K562 (cell line): ENCODE measurements around the gene PATL2. TPM values are rescaled to one million over a fixed set of nuclear protein-coding genes. Genes with fewer than 3 reads are reported as not detected.

Source experiments
- ATAC-seq: fragments of 200-7000 bp; cut with Tn5 transposase; 3 replicates; pipeline ENCODE4 v1.9.1; 2020; ENCODE audit warnings: moderate library complexity
- BruUV-seq: library from RNA; stranded (reverse); fragments of 400-500 nt; replicated peaks from 2 replicates; lab custom pipeline; 2021; lab: Mats Ljungman, UMichigan
- CTCF ChIA-PET: fragments of 300-600 bp; formaldehyde crosslinking; extraction: SDS; loops from one replicate; lab custom pipeline; 2021; ENCODE audit warnings: low intra/inter-chr PET ratio; lab: Yijun Ruan, JAX
- POLR2A ChIA-PET: fragments of 300-600, 350-650 bp; sonication (Branson Sonifier 250); formaldehyde crosslinking; extraction: SDS; loops from one replicate; lab custom pipeline; 2021; ENCODE audit warnings: antibody characterized with exemption, inconsistent platforms; lab: Yijun Ruan, JAX
- DNase-seq, 4 experiments: peaks; one replicate each; pipeline versions ENCODE4 v3.0.0 to v3.0.0-alpha.2; 2011 to 2018; ENCODE audit warnings: low spot score in 3 of 4, mixed read lengths in 3 of 4; ENCODE audit errors: extremely low read depth in 1 of 4
- FAIRE-seq: peaks from 2 replicates; lab custom pipeline; 2011; peaks lifted over from hg19 to GRCh38; lab: Jason Lieb, UNC
- H2AFZ ChIP-seq: 2 replicates; pipeline ENCODE4 v1.6.0; 2011; ENCODE audit warnings: low read depth, low read length, control low read depth, inconsistent platforms
- H3K27ac ChIP-seq: fragments of 200-600 bp; 3 replicates; pipeline ENCODE4 v1.8.0; 2011; ENCODE audit warnings: low read depth, mild to moderate bottlenecking, control low read depth, inconsistent platforms, low read length, moderate library complexity, mixed read lengths; ENCODE audit errors: extremely low read depth
- H3K27me3 ChIP-seq, 2 experiments: fragments of 300-600 bp in 1 of 2; 2 replicates in 1 of 2; 3 replicates in 1 of 2; pipeline versions ENCODE4 v1.6.0 to v1.8.0; 2011; ENCODE audit warnings: inconsistent platforms in 2 of 2, low read length in 2 of 2, mild to moderate bottlenecking in 1 of 2, mixed read lengths in 1 of 2, moderate library complexity in 1 of 2; ENCODE audit not compliant: control insufficient read depth in 2 of 2, insufficient read depth in 2 of 2
- H3K36me3 ChIP-seq: fragments of 300-600 bp; 3 replicates; pipeline ENCODE4 v1.8.0; 2011; ENCODE audit warnings: mild to moderate bottlenecking, low read length, inconsistent platforms; ENCODE audit not compliant: control insufficient read depth, insufficient read depth
- H3K4me1 ChIP-seq, 2 experiments: fragments of 200-600 bp in 1 of 2; replicated peaks in 1 of 2; 2 replicates in 1 of 2; 3 replicates in 1 of 2; pipeline versions ENCODE4 v1.5.1 to v1.8.0; 2011; ENCODE audit warnings: inconsistent platforms in 2 of 2, low read length in 2 of 2, mild to moderate bottlenecking in 1 of 2, mixed read lengths in 1 of 2, moderate library complexity in 1 of 2; ENCODE audit not compliant: control insufficient read depth in 2 of 2, insufficient read depth in 2 of 2
- H3K4me2 ChIP-seq: 2 replicates; pipeline ENCODE4 v1.6.1; 2011; ENCODE audit warnings: low read length, control low read depth, inconsistent platforms, mixed read lengths; ENCODE audit not compliant: insufficient read depth
- H3K4me3 ChIP-seq: fragments of 200-600 bp; sonication (generic), shearing (Covaris generic); 2 replicates; pipeline ENCODE4 v1.5.1; 2016; ENCODE audit warnings: control low read depth, inconsistent platforms
- H3K79me2 ChIP-seq: fragments of 200-600 bp; 3 replicates; pipeline ENCODE4 v1.8.0; 2011; ENCODE audit warnings: low read length, inconsistent platforms; ENCODE audit not compliant: control insufficient read depth, insufficient read depth
- H3K9ac ChIP-seq, 2 experiments: 2 replicates each; pipeline versions ENCODE4 v1.6.0 to v1.6.1; 2011; ENCODE audit warnings: low read depth in 2 of 2, low read length in 2 of 2, control low read depth in 1 of 2, inconsistent platforms in 1 of 2, mild to moderate bottlenecking in 1 of 2, mixed read lengths in 1 of 2; ENCODE audit not compliant: insufficient read depth in 1 of 2
- H3K9me1 ChIP-seq: one replicate; pipeline ENCODE4 v1.6.0; 2011; ENCODE audit warnings: inconsistent platforms, mild to moderate bottlenecking, low read length, moderate library complexity; ENCODE audit not compliant: control insufficient read depth, insufficient read depth
- H3K9me3 ChIP-seq: replicated peaks from 2 replicates; pipeline ENCODE4 v1.5.1; 2011; ENCODE audit warnings: low read depth, low read length, inconsistent platforms; ENCODE audit not compliant: control insufficient read depth, insufficient read depth
- H4K20me1 ChIP-seq: replicated peaks from 2 replicates; pipeline ENCODE4 v1.6.1; 2011; ENCODE audit warnings: low read length, inconsistent platforms, mixed read lengths; ENCODE audit not compliant: control insufficient read depth, insufficient read depth
- DNMT1 ChIP-seq: fragments of 450-650 bp; IDR thresholded peaks from 2 replicates; pipeline ENCODE4 v1.6.1; 2016; ENCODE audit warnings: antibody characterized with exemption, mild to moderate bottlenecking
- EHMT2 ChIP-seq: fragments of 450-650 bp; IDR thresholded peaks from 2 replicates; pipeline ENCODE4 v1.6.1; 2018; ENCODE audit warnings: antibody characterized with exemption
- HDAC1 ChIP-seq, 2 experiments: fragments of 450-650 bp; IDR thresholded peaks; 2 replicates each; pipeline ENCODE4 v1.6.1; 2016 to 2017; ENCODE audit warnings: inconsistent platforms in 1 of 2, mild to moderate bottlenecking in 1 of 2, moderate library complexity in 1 of 2
- MTA1 ChIP-seq: fragments of 450-650 bp; IDR thresholded peaks from 2 replicates; pipeline ENCODE4 v1.6.1; 2017; ENCODE audit warnings: borderline replicate concordance
- PHB ChIP-seq: fragments of 250-450 bp; sonication (Bioruptor Pico); IDR thresholded peaks from 2 replicates; pipeline ENCODE4 v1.5.0; 2021
- ZBTB40 ChIP-seq, 2 experiments: fragments of 450-650 bp in 1 of 2; sonication (generic) in 1 of 2; formaldehyde crosslinking in 1 of 2; IDR thresholded peaks; 2 replicates each; pipeline versions ENCODE4 v1.7.1 to v1.9.0; 2016 to 2022; ENCODE audit warnings: inconsistent platforms in 1 of 2, mild to moderate bottlenecking in 1 of 2, missing genetic modification reagents in 1 of 2
- ZNF3 ChIP-seq: fragments of 250-450 bp; sonication (Bioruptor Pico); IDR thresholded peaks from 2 replicates; pipeline ENCODE4 v1.5.0; 2021; ENCODE audit warnings: mild to moderate bottlenecking, moderate library complexity
- WGBS: fragments of 100-300 bp; shearing (Covaris generic); methylation state at CpG from one replicate; pipeline ENCODE4 v1.1.6; 2016; ENCODE audit warnings: low coverage, mixed read lengths; ENCODE audit not compliant: insufficient coverage; ENCODE audit errors: missing lambda C conversion rate; 5-methylcytosine and 5-hydroxymethylcytosine counted together
- in situ Hi-C: fragments of 300-500 bp; cut with MboI; formaldehyde crosslinking; loops from 4 replicates; pipeline ENCODE4 v1.15.0; 2018; ENCODE audit warnings: inconsistent platforms, mixed read lengths
- intact Hi-C: fragments of 100-400 bp; cut with micrococcal nuclease; formaldehyde crosslinking; loops from 2 replicates; pipeline ENCODE4 v1.14.2; 2022
- polyA plus RNA-seq, 8 experiments: library from polyadenylated mRNA; depleted of rRNA in 4 of 8; stranded (reverse) in 5 of 8; unstranded in 3 of 8; fragments of >200 nt; fragmentation: Nextera tagmentation in 2 of 8; fragmentation: Illumina TruSeq in 1 of 8; extraction: Ambion mirVana in 2 of 8; extraction: Trizol in 1 of 8; gene quantifications; 2 replicates each; pipeline versions ENCODE4 v1.2.1 to v1.2.3, GENCODE V29; 2011 to 2014; ENCODE audit warnings: inconsistent platforms in 1 of 8, missing spikeins in 1 of 8
- total RNA-seq, 7 experiments: library from RNA; depleted of rRNA in 6 of 7; stranded (reverse); fragments of >200 nt in 6 of 7; fragmentation: Illumina TruSeq in 2 of 7; extraction: Trizol in 2 of 7; gene quantifications; 2 replicates each; pipeline versions ENCODE4 v1.2.1 to v1.2.3, GENCODE V29; 2011 to 2021; ENCODE audit warnings: low replicate concordance in 1 of 7
- TF ChIP-seq, protein P1 (sequence below), 2 experiments: fragments of 450-650 bp; IDR thresholded peaks; 2 replicates each; pipeline ENCODE4 v1.6.1; 2016

PATL2 gene
- total and polyA plus RNA-seq, 9 of the 15 experiments (the other 6 are each of a cell fraction or from before 2014, with no cell fraction given), result 0.42 to 1.1 (median 0.86) TPM

DNA sequence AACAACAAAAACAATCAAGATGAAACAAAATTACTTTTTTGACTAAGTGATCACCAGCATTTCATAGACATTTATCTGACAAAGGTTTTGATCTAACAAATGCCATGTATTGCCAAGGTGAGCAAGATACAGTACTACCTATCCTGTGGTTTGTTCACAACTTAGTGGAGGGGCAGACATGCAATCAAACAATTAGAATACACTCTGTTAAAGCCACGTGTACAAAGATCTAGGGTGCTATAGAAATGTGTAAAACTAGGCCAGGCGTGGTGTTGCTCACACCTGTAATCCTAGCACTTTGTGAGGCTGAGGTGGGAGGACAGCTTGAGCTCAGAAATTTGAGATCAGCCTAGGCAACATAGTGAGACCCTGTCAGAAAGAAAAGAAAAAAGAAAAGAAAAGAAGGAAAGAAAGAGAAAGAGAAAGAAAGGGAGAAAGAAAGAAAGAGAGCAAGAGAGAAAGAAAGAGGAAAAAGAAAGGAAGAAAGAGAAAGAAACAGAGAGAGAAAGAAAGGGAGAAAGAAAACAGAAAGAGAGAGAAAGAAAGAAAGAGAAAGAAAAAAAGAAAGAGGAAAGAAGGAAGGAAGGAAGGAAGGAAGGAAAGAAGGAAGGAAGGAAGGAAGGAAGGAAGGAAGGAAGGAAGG, 23.8 kb upstream of the PATL2 start:
- 51% methylated on average over 2 of the region's 2 CpGs for WGBS
- Histone ChIP-seq H3K79me2 (no peaks in the 10 kb centered on the region), H3K4me1 (peaks cover 6 to 18% of the 10 kb centered on the region in 2 experiments; a peak in 4 of 5 replicates), H3K9me1 (no peaks in the 10 kb centered on the region), H2AFZ (peak overlapping the region; percentile 99), H3K9me3 (no peaks in the 10 kb centered on the region), H3K36me3 (no peaks in the 10 kb centered on the region), H3K4me2 (peak overlapping the region; percentile 69; the same call in 1 of the 2 replicates), H3K9ac (peak overlapping the region in 1 of 2 experiments; percentile 59; a peak in 2 of 4 replicates), H3K4me3 (no peak overlapping the region), H3K27ac (peak overlapping the region; percentile 74; the same call in 2 of the 3 replicates), H4K20me1 (no peaks in the 10 kb centered on the region), H3K27me3 (no peaks in the 10 kb centered on the region)
- no peak for ATAC-seq
- DNase-seq, result no peak
- intact Hi-C loops (loop anchor here (1.0 kb wide), 1 partner anchor 70 kb away; no protein-coding TSS in a partner anchor), in situ Hi-C loops (loop anchor here (5.0 kb wide), 1 partner anchor 153 kb away; no protein-coding TSS in a partner anchor)
- BruUV-seq, result no TSS peak
- POLR2A ChIA-PET, result interaction anchor here (0.7 to 4.6 kb wide), 8 partner anchors 8 to 390 kb away, joined by 3 to 44 read pairs (median 5); partner anchors contain the start of genes B2M, EIF3J, PATL2 and SPG11
- no peak for FAIRE-seq
- CTCF ChIA-PET, result no interaction called here
- TF ChIP-seq PHB (CRISPR knock-in tag) (no peak), EHMT2 (0 out of 2 replicates have a peak, but pooled peaks have one; percentile 33), HDAC1 (IDR thresholded peaks at IDR 0.05) (peak in 1 of 2 experiments; percentile 47; a peak in 1 of 4 replicates), ZBTB40 (IDR thresholded peaks at IDR 0.05) (peak; percentile 41; the same call in 1 of the 2 replicates), ZBTB40 (CRISPR knock-in tag; IDR thresholded peaks at IDR 0.05) (no peak), MTA1 (peak; percentile 81), DNMT1 (peak; percentile 45; the same call in 1 of the 2 replicates), ZNF3 (CRISPR knock-in tag) (no peak)
- TF ChIP-seq, protein P1, sequence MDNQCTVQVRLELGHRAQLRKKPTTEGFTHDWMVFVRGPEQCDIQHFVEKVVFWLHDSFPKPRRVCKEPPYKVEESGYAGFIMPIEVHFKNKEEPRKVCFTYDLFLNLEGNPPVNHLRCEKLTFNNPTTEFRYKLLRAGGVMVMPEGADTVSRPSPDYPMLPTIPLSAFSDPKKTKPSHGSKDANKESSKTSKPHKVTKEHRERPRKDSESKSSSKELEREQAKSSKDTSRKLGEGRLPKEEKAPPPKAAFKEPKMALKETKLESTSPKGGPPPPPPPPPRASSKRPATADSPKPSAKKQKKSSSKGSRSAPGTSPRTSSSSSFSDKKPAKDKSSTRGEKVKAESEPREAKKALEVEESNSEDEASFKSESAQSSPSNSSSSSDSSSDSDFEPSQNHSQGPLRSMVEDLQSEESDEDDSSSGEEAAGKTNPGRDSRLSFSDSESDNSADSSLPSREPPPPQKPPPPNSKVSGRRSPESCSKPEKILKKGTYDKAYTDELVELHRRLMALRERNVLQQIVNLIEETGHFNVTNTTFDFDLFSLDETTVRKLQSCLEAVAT (IDR thresholded peaks at IDR 0.05), result peak; percentile 30 to 61; a peak in 1 of 4 replicates
